Measurements from ENCODE around the gene ELMOD1.

Gene ELMOD1

GRCh38 chr11:107711861-107712755 lies 121.2 kb downstream of the ELMOD1 start, which contains the start of gene SLN:
Gene SLN, minus strand, starts transcription at chr11:107712056.
- Histone ChIP-seq H3K27me3 (ENCODE audit: low read depth) (peaks cover 8% of the 10 kb centered on the region; the same call in 1 of the 2 replicates), H3K4me1 (no peaks in the 10 kb centered on the region), H3K4me3 (no peak within 1 kb of the TSS), H3K9me3 (no peaks in the 10 kb centered on the region), H3K36me3 (replicated peaks) (no peaks in the 10 kb centered on the region)
- no peak for DNase-seq (ENCODE audit: low spot score in 2 of 2)
- in situ Hi-C loops (cut with MboI; ENCODE audit: low sequenced_read_pairs), result no loop called here

DNA sequence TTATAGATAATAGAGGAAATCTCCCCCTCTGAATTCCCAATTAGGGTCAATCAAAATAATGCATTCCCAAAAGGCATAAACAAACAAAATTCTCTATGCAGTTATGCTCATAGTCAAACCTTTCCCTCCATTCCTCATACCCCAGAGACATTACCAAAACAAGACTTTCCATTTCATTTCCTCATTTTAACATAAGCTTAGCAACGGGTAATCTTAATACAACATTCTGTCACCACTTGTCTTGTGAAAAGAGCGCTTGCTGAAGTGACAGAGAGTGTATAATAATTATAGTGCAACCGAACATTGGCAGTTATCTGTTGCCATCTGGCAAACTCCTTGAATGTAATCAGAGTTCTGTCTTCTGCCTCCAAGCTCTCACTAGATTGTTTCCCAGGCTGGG lies 122.1 kb downstream of the ELMOD1 start:
- DNase-seq (ENCODE audit: low spot score in 2 of 2), result no peak
- H3K36me3 ChIP-seq (replicated peaks), result no peaks in the 10 kb centered on the region
- in situ Hi-C loops (cut with MboI; ENCODE audit: low sequenced_read_pairs), result no loop called here

More for the DNA sequence above, 122.1 kb downstream of the ELMOD1 start:
- H3K27me3 ChIP-seq (ENCODE audit: low read depth), result peaks cover 8% of the 10 kb centered on the region; the same call in 1 of the 2 replicates
- H3K4me1 ChIP-seq, result no peaks in the 10 kb centered on the region
- no peaks in the 10 kb centered on the region for H3K9me3 ChIP-seq
- H3K4me3 ChIP-seq, result no peak overlapping the region
